GM20431 (cell line): ENCODE measurements around the gene ANKRD34A.

Source experiments
- in situ Hi-C: fragments of 300-500 bp; cut with MseI, MboI; formaldehyde crosslinking; loops from one replicate; pipeline ENCODE4 v1.15.0; 2020; ENCODE audit warnings: low sequenced_read_pairs; ENCODE audit not compliant: unreplicated experiment

ANKRD34A gene

GRCh38 chr1:145991735-145992412 lies 27.5 kb upstream of the ANKRD34A start:
- in situ Hi-C loops = no loop called here

- in situ Hi-C loops = no loop called here
These were observed 26.0 kb upstream of the ANKRD34A start for GRCh38 chr1:145990249-145990855.

GRCh38 chr1:145988773-145989172 lies 24.4 kb upstream of the ANKRD34A start:
- in situ Hi-C loops = no loop called here

- in situ Hi-C loops = no loop called here
These were observed 23.6 kb upstream of the ANKRD34A start for GRCh38 chr1:145987926-145988325.

GRCh38 chr1:145986551-145986950 lies 22.2 kb upstream of the ANKRD34A start:
- in situ Hi-C loops = no loop called here

GRCh38 chr1:145985502-145986439 lies 21.4 kb upstream of the ANKRD34A start:
- in situ Hi-C loops = no loop called here

- in situ Hi-C loops = no loop called here
These were observed 20.7 kb upstream of the ANKRD34A start for GRCh38 chr1:145985129-145985501.

GRCh38 chr1:145983960-145984830 lies 19.8 kb upstream of the ANKRD34A start:
- in situ Hi-C loops = no loop called here

GRCh38 chr1:145983206-145983675 lies 18.9 kb upstream of the ANKRD34A start:
- in situ Hi-C loops = no loop called here

- in situ Hi-C loops = no loop called here
These were observed 17.8 kb upstream of the ANKRD34A start for GRCh38 chr1:145982010-145982723.

GRCh38 chr1:145980457-145980994 lies 16.2 kb upstream of the ANKRD34A start:
- in situ Hi-C loops = no loop called here

- in situ Hi-C loops = loop anchor here (10.0 kb wide), 1 partner anchor 45 kb away; the partner anchor contains the start of gene HJV
These were observed 15.5 kb upstream of the ANKRD34A start for GRCh38 chr1:145979746-145980456.

GRCh38 chr1:145978854-145979745 lies 14.7 kb upstream of the ANKRD34A start:
- in situ Hi-C loops = loop anchor here (10.0 kb wide), 1 partner anchor 46 kb away; the partner anchor contains the start of gene HJV

GRCh38 chr1:145978471-145978853 lies 14.1 kb upstream of the ANKRD34A start:
- in situ Hi-C loops = loop anchor here (10.0 kb wide), 1 partner anchor 46 kb away; the partner anchor contains the start of gene HJV

GRCh38 chr1:145977486-145978470 lies 13.4 kb upstream of the ANKRD34A start:
- in situ Hi-C loops = loop anchor here (10.0 kb wide), 1 partner anchor 47 kb away; the partner anchor contains the start of gene HJV

GRCh38 chr1:145977016-145977415 lies 12.6 kb upstream of the ANKRD34A start:
- in situ Hi-C loops = loop anchor here (10.0 kb wide), 1 partner anchor 48 kb away; the partner anchor contains the start of gene HJV
